ENCODE results near the gene TMC8. TPM values are rescaled to one million over a fixed set of nuclear protein-coding genes. Genes with fewer than 3 reads are reported as not detected.
A peak's percentile ranks its signal among the peaks of the same experiment; 100 is the strongest.

TMC8 gene
- total RNA-seq, 1 experiment from 2014 or later, result 4.6 TPM

DNA sequence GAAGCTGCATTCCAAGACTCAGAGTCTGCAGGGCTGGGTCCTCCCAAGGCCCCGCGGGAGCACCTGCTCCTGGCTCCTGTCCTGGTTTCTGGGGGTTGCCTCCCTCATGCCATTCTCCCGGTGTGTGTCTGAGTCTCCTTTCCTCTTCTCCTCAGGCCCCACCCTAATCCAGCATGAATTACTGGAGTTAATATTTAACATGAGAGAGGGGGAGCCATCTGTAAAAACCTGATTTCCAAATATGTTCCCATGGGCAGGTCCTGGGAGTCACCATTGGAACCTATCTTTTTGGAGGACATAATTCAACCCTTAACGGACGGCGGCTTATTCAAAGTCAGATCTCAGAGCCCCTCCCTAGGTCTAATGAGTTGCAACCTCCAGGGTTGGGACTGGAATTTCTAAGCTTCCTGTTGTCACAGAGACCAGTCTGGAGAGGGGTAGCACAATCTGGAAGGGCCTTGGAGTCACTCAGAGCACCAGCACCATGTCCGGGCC lies 21.0 kb downstream of the TMC8 start:
- intact Hi-C loops (cut with micrococcal nuclease), result no loop called here
- POLR2A ChIA-PET (ENCODE audit: unreplicated experiment), result no interaction called here
- H3K27ac ChIP-seq (ENCODE audit: low read length), result 0 out of 2 replicates have a peak overlapping the region, but pooled peaks have one; percentile 4

DNA sequence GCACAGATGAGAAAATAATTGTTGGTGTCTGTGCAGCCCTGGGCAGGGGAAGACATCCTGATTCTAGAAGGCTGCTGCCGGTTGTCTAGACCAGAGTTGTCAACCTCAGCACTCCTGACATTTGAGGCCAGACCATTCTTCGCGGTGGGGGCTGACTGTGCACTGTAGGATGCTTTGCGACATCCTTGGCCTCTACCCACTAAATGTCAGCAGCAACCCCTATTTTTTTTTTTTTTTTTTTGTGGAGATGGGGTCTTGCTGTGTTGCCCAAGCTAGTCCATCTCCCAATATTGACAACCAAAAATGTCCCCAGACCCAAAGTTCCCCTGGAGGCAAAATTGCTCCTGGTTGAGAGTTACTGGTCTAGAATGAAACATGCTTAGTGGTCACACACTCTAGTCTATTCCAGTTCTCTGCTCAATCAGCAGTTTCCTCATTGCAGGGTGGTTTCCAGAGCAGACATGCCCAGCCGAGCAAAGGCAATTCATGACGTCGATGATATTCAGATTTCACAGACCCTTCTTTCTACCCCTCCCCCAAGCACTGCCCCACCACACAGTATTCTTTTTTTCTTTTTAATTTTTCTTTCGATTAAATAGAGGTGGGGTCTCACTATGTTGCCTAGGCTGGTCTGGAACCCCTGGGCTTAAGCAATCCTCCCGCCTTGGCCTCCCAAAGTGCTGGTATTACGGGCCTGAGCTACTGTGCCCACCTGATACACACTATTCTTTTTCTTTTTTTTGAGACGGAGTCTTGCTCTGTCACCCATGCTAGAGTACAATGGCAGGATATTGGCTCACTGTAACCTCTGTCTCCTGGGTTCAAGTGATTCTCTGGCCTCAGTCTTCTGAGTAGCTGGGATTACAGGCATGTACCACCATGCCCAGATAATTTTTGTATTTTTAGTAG lies 24.6 kb downstream of the TMC8 start:
- ATAC-seq, result no peak
- Histone ChIP-seq H3K4me2 (ENCODE audit: low read length) (no peak overlapping the region), H3K9me2 (replicated peaks; ENCODE audit: low read length) (no peaks in the 10 kb centered on the region), H3K9ac (ENCODE audit: low read length) (no peak overlapping the region), H3K9me3 (ENCODE audit: low read length) (no peaks in the 10 kb centered on the region), H4K20me1 (ENCODE audit: low read length) (no peaks in the 10 kb centered on the region), H3K4me3 (ENCODE audit: low read length) (no peak overlapping the region), H3K4me1 (ENCODE audit: insufficient read depth, low read length) (peaks cover 19% of the 10 kb centered on the region), H3K36me3 (ENCODE audit: low read depth, low read length) (no peaks in the 10 kb centered on the region), H3K79me2 (ENCODE audit: low read length) (no peaks in the 10 kb centered on the region), H3F3A (ENCODE audit: low read length, unreplicated experiment) (no peaks in the 10 kb centered on the region), H3K27ac (ENCODE audit: low read length) (no peak overlapping the region), H2AFZ (ENCODE audit: low read length) (no peak overlapping the region), H3K27me3 (ENCODE audit: low read length) (no peaks in the 10 kb centered on the region)
- DNase-seq, result no peak
- no peak for TF ChIP-seq EZH2 (IDR thresholded peaks at IDR 0.05; ENCODE audit: low read length, unreplicated experiment)
- TF ChIP-seq, protein P1, sequence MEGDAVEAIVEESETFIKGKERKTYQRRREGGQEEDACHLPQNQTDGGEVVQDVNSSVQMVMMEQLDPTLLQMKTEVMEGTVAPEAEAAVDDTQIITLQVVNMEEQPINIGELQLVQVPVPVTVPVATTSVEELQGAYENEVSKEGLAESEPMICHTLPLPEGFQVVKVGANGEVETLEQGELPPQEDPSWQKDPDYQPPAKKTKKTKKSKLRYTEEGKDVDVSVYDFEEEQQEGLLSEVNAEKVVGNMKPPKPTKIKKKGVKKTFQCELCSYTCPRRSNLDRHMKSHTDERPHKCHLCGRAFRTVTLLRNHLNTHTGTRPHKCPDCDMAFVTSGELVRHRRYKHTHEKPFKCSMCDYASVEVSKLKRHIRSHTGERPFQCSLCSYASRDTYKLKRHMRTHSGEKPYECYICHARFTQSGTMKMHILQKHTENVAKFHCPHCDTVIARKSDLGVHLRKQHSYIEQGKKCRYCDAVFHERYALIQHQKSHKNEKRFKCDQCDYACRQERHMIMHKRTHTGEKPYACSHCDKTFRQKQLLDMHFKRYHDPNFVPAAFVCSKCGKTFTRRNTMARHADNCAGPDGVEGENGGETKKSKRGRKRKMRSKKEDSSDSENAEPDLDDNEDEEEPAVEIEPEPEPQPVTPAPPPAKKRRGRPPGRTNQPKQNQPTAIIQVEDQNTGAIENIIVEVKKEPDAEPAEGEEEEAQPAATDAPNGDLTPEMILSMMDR (conservative IDR thresholded peaks at IDR 0.05; ENCODE audit: low read depth, low read length), result no peak
- TF ChIP-seq EZH2phosphoT487 (IDR thresholded peaks at IDR 0.05; ENCODE audit: borderline replicate concordance, low read length), result no peak
- BruUV-seq (replicated peaks), result no TSS peak
- CTCF ChIA-PET, result no interaction called here
- POLR2A ChIA-PET (ENCODE audit: unreplicated experiment), result no interaction called here
- intact Hi-C loops (cut with micrococcal nuclease), result no loop called here

More for the DNA sequence above, 21.0 kb downstream of the TMC8 start:
- Histone ChIP-seq H3K4me2 (ENCODE audit: low read length) (peak overlapping the region; percentile 1; the same call in 1 of the 2 replicates), H3K4me3 (ENCODE audit: low read length) (no peak overlapping the region), H3K36me3 (ENCODE audit: low read depth, low read length) (no peaks in the 10 kb centered on the region), H3K9ac (ENCODE audit: low read length) (no peak overlapping the region), H3K4me1 (ENCODE audit: insufficient read depth, low read length) (peaks cover 10% of the 10 kb centered on the region), H4K20me1 (ENCODE audit: low read length) (no peaks in the 10 kb centered on the region), H3K9me3 (ENCODE audit: low read length) (no peaks in the 10 kb centered on the region), H3K79me2 (ENCODE audit: low read length) (no peaks in the 10 kb centered on the region), H3F3A (ENCODE audit: low read length, unreplicated experiment) (no peaks in the 10 kb centered on the region), H2AFZ (ENCODE audit: low read length) (peak overlapping the region; percentile 11; the same call in 1 of the 2 replicates), H3K9me2 (replicated peaks; ENCODE audit: low read length) (no peaks in the 10 kb centered on the region), H3K27me3 (ENCODE audit: low read length) (no peaks in the 10 kb centered on the region)
- DNase-seq (peak; percentile 62), ATAC-seq (peak; percentile 72)
- no TSS peak for BruUV-seq (replicated peaks)
- CTCF ChIA-PET, result interaction anchor here (0.6 kb wide), 2 partner anchors 10 to 1591 kb away, joined by 3 read pairs; no protein-coding TSS in a partner anchor
- TF ChIP-seq EZH2phosphoT487 (IDR thresholded peaks at IDR 0.05; ENCODE audit: borderline replicate concordance, low read length), result no peak

DNA sequence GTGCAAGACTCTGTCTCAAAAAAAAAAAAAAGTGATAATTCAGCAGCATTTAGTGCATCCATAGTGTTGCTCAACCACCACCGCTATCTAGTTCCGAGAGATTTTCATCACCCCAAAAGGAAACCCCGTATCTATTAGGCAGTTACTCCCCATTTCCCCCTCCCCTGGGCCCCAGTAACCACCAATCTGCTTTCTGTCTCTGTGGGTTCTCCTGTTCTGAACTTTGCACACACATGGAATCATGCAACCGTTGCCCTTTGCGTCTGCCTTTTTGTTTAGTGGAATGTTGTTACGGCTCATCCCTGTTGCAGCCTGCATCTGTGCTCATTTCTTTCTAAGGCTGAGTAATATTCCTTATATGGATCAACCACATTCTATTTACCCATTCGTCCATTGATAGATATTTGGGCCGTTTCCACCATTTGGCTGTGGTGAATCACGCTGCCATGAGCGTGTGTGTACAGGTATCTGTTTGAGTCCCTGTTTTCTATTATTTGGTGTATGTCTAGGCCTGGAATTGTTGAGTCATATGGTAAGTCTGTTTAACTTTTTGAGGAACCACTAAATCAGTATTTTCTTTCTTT lies 29.1 kb downstream of the TMC8 start:
- Histone ChIP-seq H3K4me3 (ENCODE audit: low read length) (no peak overlapping the region), H2AFZ (ENCODE audit: low read length) (peak overlapping the region; percentile 40), H3K9me2 (replicated peaks; ENCODE audit: low read length) (no peaks in the 10 kb centered on the region), H3K27me3 (ENCODE audit: low read length) (no peaks in the 10 kb centered on the region), H4K20me1 (ENCODE audit: low read length) (no peaks in the 10 kb centered on the region), H3F3A (ENCODE audit: low read length, unreplicated experiment) (no peaks in the 10 kb centered on the region), H3K27ac (ENCODE audit: low read length) (peak overlapping the region; percentile 83), H3K9ac (ENCODE audit: low read length) (no peak overlapping the region), H3K9me3 (ENCODE audit: low read length) (no peaks in the 10 kb centered on the region), H3K4me1 (ENCODE audit: insufficient read depth, low read length) (peaks cover 14% of the 10 kb centered on the region), H3K4me2 (ENCODE audit: low read length) (peak overlapping the region; percentile 44), H3K79me2 (ENCODE audit: low read length) (no peaks in the 10 kb centered on the region), H3K36me3 (ENCODE audit: low read depth, low read length) (no peaks in the 10 kb centered on the region)
- intact Hi-C loops (cut with micrococcal nuclease), result loop anchor here (2.0 kb wide), 1 partner anchor 15 kb away; no protein-coding TSS in a partner anchor
- TF ChIP-seq EZH2 (IDR thresholded peaks at IDR 0.05; ENCODE audit: low read length, unreplicated experiment) (no peak), EZH2phosphoT487 (IDR thresholded peaks at IDR 0.05; ENCODE audit: borderline replicate concordance, low read length) (no peak)
- TF ChIP-seq, protein P1 (conservative IDR thresholded peaks at IDR 0.05; ENCODE audit: low read depth, low read length), result no peak
- POLR2A ChIA-PET (ENCODE audit: unreplicated experiment), result no interaction called here
- no TSS peak for BruUV-seq (replicated peaks)
- ATAC-seq, result peak; percentile 89
- DNase-seq, result peak; percentile 98
- CTCF ChIA-PET, result no interaction called here

Measured in PC-3 (cell line).